ENCODE measurements around the gene TK1.
"Not testable (repeated sequence)": the region's sequence is repeated elsewhere in the genome, so short reads cannot be mapped to it uniquely, and the experiment has no call there.

TK1 gene

GRCh38 chr17:78148286-78149016 is 38.4 kb downstream of the TK1 start:
- no peak for DNase-seq

- DNase-seq, result no peak
Observed at GRCh38 chr17:78147315-78147998, 39.4 kb downstream of the TK1 start.

GRCh38 chr17:78146881-78147280 is 40.0 kb downstream of the TK1 start:
- no peak for DNase-seq

GRCh38 chr17:78146471-78146869 is 40.4 kb downstream of the TK1 start:
- DNase-seq, result no peak

GRCh38 chr17:78144736-78145641 is 41.9 kb downstream of the TK1 start:
- DNase-seq, result no peak

- peak; percentile 98 for DNase-seq
Observed at GRCh38 chr17:78144147-78144719, 42.6 kb downstream of the TK1 start.

- no peak for DNase-seq
Observed at GRCh38 chr17:78143214-78144146, 43.4 kb downstream of the TK1 start.

- no peak for DNase-seq
Observed at GRCh38 chr17:78142119-78142861, 44.6 kb downstream of the TK1 start.

- DNase-seq, result no peak
Observed at GRCh38 chr17:78141437-78142118, 45.3 kb downstream of the TK1 start.

GRCh38 chr17:78140169-78141051 is 46.4 kb downstream of the TK1 start:
- peak; percentile 95 to 97 for DNase-seq

- not testable (repeated sequence) for DNase-seq
Observed at GRCh38 chr17:78139861-78140168, 47.0 kb downstream of the TK1 start.

GRCh38 chr17:78138204-78139060 is 48.4 kb downstream of the TK1 start:
- DNase-seq, result peak in 1 of 2 donors; percentile 49

GRCh38 chr17:78137392-78138203 is 49.3 kb downstream of the TK1 start:
- peak in 1 of 2 donors; percentile 13 for DNase-seq

- DNase-seq, result no peak
Observed at GRCh38 chr17:78135858-78136500, 50.9 kb downstream of the TK1 start.

- no peak for DNase-seq
Observed at GRCh38 chr17:78134899-78135385, 51.9 kb downstream of the TK1 start.

- DNase-seq, result peak; percentile 44 to 57
Observed at GRCh38 chr17:78133971-78134898, 52.6 kb downstream of the TK1 start.

All from inflammatory macrophage (primary cell).